Measurements from ENCODE around the gene TP53RK. TPM values are rescaled to one million over a fixed set of nuclear protein-coding genes. Genes with fewer than 3 reads are reported as not detected.

TP53RK gene
- polyA plus RNA-seq, 1 experiment = 14.3 TPM

GRCh38 chr20:46646659-46647380 is 42.4 kb downstream of the TP53RK start:
- H3K27ac ChIP-seq (ENCODE audit: low read depth, low read length) = no peak overlapping the region
- no peak for TF ChIP-seq CTCF (IDR thresholded peaks at IDR 0.05; ENCODE audit: low read depth, low read length)
- no peaks in the 10 kb centered on the region; the same call in 1 of the 2 replicates for H3K9me3 ChIP-seq (ENCODE audit: control insufficient read depth, insufficient read depth, low read length)
- peaks cover 20% of the 10 kb centered on the region for H3K27me3 ChIP-seq (ENCODE audit: control insufficient read depth, insufficient read depth, low read length)
- DNase-seq (ENCODE audit: low read depth, low spot score) = no peak
- POLR2A ChIA-PET = no interaction called here
- CTCF ChIA-PET = no interaction called here
- H3K4me3 ChIP-seq (ENCODE audit: low read depth, low read length) = no peak overlapping the region

DNA sequence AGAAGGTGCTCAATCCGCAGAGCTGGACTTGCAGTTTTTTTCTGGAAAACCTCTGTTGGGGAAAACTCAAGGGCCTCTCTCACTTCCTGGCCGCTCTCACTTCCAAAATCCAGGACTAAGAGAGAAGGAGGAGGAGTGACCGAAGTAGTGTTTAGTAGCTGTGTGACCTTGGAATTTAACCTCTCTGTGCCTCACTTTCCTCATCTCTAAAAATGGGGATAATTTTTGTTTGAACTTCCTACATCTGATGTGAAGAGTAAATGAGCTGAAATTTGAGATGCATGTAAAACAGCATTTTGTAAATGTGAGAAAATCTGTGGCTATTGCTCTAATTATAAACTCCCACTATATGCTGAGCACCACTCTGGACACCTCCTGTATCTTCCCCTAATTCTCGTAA is 43.1 kb downstream of the TP53RK start:
- Histone ChIP-seq H3K27ac (ENCODE audit: low read depth, low read length) (no peak overlapping the region), H3K27me3 (ENCODE audit: control insufficient read depth, insufficient read depth, low read length) (peaks cover 16% of the 10 kb centered on the region), H3K4me3 (ENCODE audit: low read depth, low read length) (no peak overlapping the region), H3K9me3 (ENCODE audit: control insufficient read depth, insufficient read depth, low read length) (no peaks in the 10 kb centered on the region)
- ChIA-PET CTCF (no interaction called here), POLR2A (no interaction called here)
- no peak for DNase-seq (ENCODE audit: low read depth, low spot score)
- TF ChIP-seq CTCF (IDR thresholded peaks at IDR 0.05; ENCODE audit: low read depth, low read length) = no peak

DNA sequence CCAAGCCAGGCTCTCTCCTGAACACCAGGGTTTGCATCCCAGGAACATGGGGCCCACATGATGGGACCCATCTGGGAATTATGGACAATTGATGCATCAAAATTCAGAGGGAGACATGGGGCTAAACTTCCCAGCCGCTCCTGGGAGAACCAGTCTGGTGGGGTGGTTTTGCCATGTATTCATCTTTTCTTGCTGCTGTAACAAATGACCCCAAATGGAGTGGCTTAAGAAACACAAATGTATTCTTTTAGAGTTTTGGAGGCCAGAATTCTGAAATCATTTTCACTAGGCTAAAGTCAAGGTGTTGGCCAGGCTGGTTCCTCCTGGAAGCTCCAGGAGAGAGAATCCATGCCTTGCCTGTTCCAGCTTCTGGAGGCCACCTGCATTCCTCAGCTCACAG is 44.5 kb downstream of the TP53RK start:
- no peak overlapping the region for H3K27ac ChIP-seq (ENCODE audit: low read depth, low read length)
- no peak overlapping the region for H3K4me3 ChIP-seq (ENCODE audit: low read depth, low read length)
- CTCF ChIA-PET = no interaction called here
- DNase-seq (ENCODE audit: low read depth, low spot score) = no peak
- POLR2A ChIA-PET = no interaction called here
- peaks cover 7% of the 10 kb centered on the region for H3K27me3 ChIP-seq (ENCODE audit: control insufficient read depth, insufficient read depth, low read length)
- TF ChIP-seq CTCF (IDR thresholded peaks at IDR 0.05; ENCODE audit: low read depth, low read length) = no peak
- no peaks in the 10 kb centered on the region; the same call in 1 of the 2 replicates for H3K9me3 ChIP-seq (ENCODE audit: control insufficient read depth, insufficient read depth, low read length)

DNA sequence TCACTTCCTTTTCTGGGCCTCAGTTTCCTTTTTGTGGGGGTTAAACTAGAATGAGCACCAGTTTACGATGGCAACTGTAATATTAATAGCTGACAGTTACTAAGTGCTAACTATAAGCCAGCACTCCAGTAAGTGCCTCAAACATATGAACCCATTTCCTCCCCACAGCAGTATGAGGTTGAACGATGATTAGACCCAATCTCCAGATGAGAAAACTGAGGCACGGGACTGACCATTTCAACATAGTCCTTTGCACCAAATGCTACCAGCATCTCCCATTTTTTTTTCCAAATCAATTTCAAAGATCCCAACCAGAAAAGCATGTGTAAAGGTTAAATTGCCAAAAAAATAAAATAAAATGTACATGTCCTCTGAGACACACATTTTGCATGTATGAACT is 45.1 kb downstream of the TP53RK start:
- H3K9me3 ChIP-seq (ENCODE audit: control insufficient read depth, insufficient read depth, low read length) = no peaks in the 10 kb centered on the region; the same call in 1 of the 2 replicates
- ChIA-PET CTCF (no interaction called here), POLR2A (no interaction called here)
- H3K4me3 ChIP-seq (ENCODE audit: low read depth, low read length) = no peak overlapping the region
- TF ChIP-seq CTCF (IDR thresholded peaks at IDR 0.05; ENCODE audit: low read depth, low read length) = no peak
- peaks cover 3% of the 10 kb centered on the region for H3K27me3 ChIP-seq (ENCODE audit: control insufficient read depth, insufficient read depth, low read length)
- no peak for DNase-seq (ENCODE audit: low read depth, low spot score)
- H3K27ac ChIP-seq (ENCODE audit: low read depth, low read length) = no peak overlapping the region

GRCh38 chr20:46642969-46643343 is 46.3 kb downstream of the TP53RK start:
- no peak for TF ChIP-seq CTCF (IDR thresholded peaks at IDR 0.05; ENCODE audit: low read depth, low read length)
- Histone ChIP-seq H3K9me3 (ENCODE audit: control insufficient read depth, insufficient read depth, low read length) (no peaks in the 10 kb centered on the region; the same call in 1 of the 2 replicates), H3K27me3 (ENCODE audit: control insufficient read depth, insufficient read depth, low read length) (peaks cover 2% of the 10 kb centered on the region), H3K27ac (ENCODE audit: low read depth, low read length) (no peak overlapping the region), H3K4me3 (ENCODE audit: low read depth, low read length) (no peak overlapping the region)
- ChIA-PET CTCF (no interaction called here), POLR2A (no interaction called here)
- no peak for DNase-seq (ENCODE audit: low read depth, low spot score)
